Rectal smooth muscle tissue (tissue), 1 donor: ENCODE measurements around the gene TRAF2.

Experiments used
- H3K27ac ChIP-seq: one replicate; pipeline ENCODE4 v1.7.0; 2013; ENCODE audit warnings: low read depth, low read length, inconsistent platforms
- H3K27me3 ChIP-seq: one replicate; pipeline ENCODE4 v1.7.0; 2013; ENCODE audit warnings: low read length; ENCODE audit not compliant: control insufficient read depth, insufficient read depth
- H3K36me3 ChIP-seq: one replicate; pipeline ENCODE4 v1.7.0; 2013; ENCODE audit warnings: low read length; ENCODE audit not compliant: control insufficient read depth, insufficient read depth
- H3K4me1 ChIP-seq: one replicate; pipeline ENCODE4 v1.7.0; 2013; ENCODE audit warnings: low read length; ENCODE audit not compliant: control insufficient read depth, insufficient read depth
- H3K4me3 ChIP-seq: one replicate; pipeline ENCODE4 v1.7.0; 2013; ENCODE audit warnings: low read length
- H3K9ac ChIP-seq: one replicate; pipeline ENCODE4 v1.7.0; 2013; ENCODE audit warnings: low read length

The TRAF2 gene

GRCh38 chr9:136944212-136944518 is 57.8 kb downstream of the TRAF2 start:
- H3K9ac ChIP-seq, result peak overlapping the region; percentile 53
- no peaks in the 10 kb centered on the region for H3K27me3 ChIP-seq
- peaks cover 3% of the 10 kb centered on the region for H3K4me1 ChIP-seq
- H3K36me3 ChIP-seq, result peaks cover 20% of the 10 kb centered on the region
- peak overlapping the region; percentile 90 for H3K4me3 ChIP-seq
- peak overlapping the region; percentile 79 for H3K27ac ChIP-seq

GRCh38 chr9:136944519-136945332 is 58.4 kb downstream of the TRAF2 start, which contains the start of the genes C8G and FBXW5:
C8G (plus strand) TSS chr9:136945243; CDS start chr9:136945321, 78 bp downstream.
FBXW5 (minus strand) TSS chr9:136944738; CDS start chr9:136944083, 655 bp downstream.
- Histone ChIP-seq H3K27ac (peak within 1 kb of the TSS; percentile 79), H3K36me3 (peaks cover 20% of the 10 kb centered on the region), H3K9ac (peak within 1 kb of the TSS; percentile 53), H3K27me3 (no peaks in the 10 kb centered on the region), H3K4me1 (peaks cover 3% of the 10 kb centered on the region), H3K4me3 (peak within 1 kb of the TSS; percentile 90)

- Histone ChIP-seq H3K27ac (no peak overlapping the region), H3K4me1 (peaks cover 3% of the 10 kb centered on the region), H3K4me3 (no peak overlapping the region), H3K27me3 (no peaks in the 10 kb centered on the region), H3K36me3 (peaks cover 16% of the 10 kb centered on the region), H3K9ac (no peak overlapping the region)
Measured at GRCh38 chr9:136945333-136946227, 59.3 kb downstream of the TRAF2 start.

GRCh38 chr9:136946228-136947027 is 60.1 kb downstream of the TRAF2 start:
- Histone ChIP-seq H3K27ac (no peak overlapping the region), H3K4me1 (peaks cover 3% of the 10 kb centered on the region), H3K9ac (no peak overlapping the region)

GRCh38 chr9:136947028-136947891 is 60.9 kb downstream of the TRAF2 start:
- Histone ChIP-seq H3K36me3 (no peaks in the 10 kb centered on the region), H3K4me3 (no peak overlapping the region), H3K9ac (no peak overlapping the region), H3K4me1 (peaks cover 3% of the 10 kb centered on the region), H3K27ac (no peak overlapping the region), H3K27me3 (no peaks in the 10 kb centered on the region)

More at GRCh38 chr9:136946228-136947027, 60.1 kb downstream of the TRAF2 start:
- Histone ChIP-seq H3K27me3 (no peaks in the 10 kb centered on the region), H3K36me3 (peaks cover 8% of the 10 kb centered on the region), H3K4me3 (no peak overlapping the region)

- peaks cover 3% of the 10 kb centered on the region for H3K4me1 ChIP-seq
- H3K36me3 ChIP-seq, result no peaks in the 10 kb centered on the region
- no peak overlapping the region for H3K27ac ChIP-seq
- no peak overlapping the region for H3K9ac ChIP-seq
- H3K4me3 ChIP-seq, result no peak overlapping the region
- no peaks in the 10 kb centered on the region for H3K27me3 ChIP-seq
Measured at GRCh38 chr9:136947955-136948510, 61.7 kb downstream of the TRAF2 start.

- Histone ChIP-seq H3K27me3 (no peaks in the 10 kb centered on the region), H3K4me1 (no peaks in the 10 kb centered on the region), H3K27ac (peak overlapping the region; percentile 59), H3K4me3 (peak overlapping the region; percentile 91), H3K36me3 (no peaks in the 10 kb centered on the region), H3K9ac (peak overlapping the region; percentile 38)
Measured at GRCh38 chr9:136949239-136949816, 63.0 kb downstream of the TRAF2 start.

GRCh38 chr9:136949817-136950655 is 63.7 kb downstream of the TRAF2 start:
- Histone ChIP-seq H3K4me1 (no peaks in the 10 kb centered on the region), H3K9ac (peak overlapping the region; percentile 38), H3K27me3 (no peaks in the 10 kb centered on the region), H3K4me3 (peak overlapping the region; percentile 91), H3K36me3 (no peaks in the 10 kb centered on the region), H3K27ac (peak overlapping the region; percentile 59)

GRCh38 chr9:136950656-136951276 is 64.5 kb downstream of the TRAF2 start:
- H3K27me3 ChIP-seq, result no peaks in the 10 kb centered on the region
- peak overlapping the region; percentile 59 for H3K27ac ChIP-seq
- peak overlapping the region; percentile 91 for H3K4me3 ChIP-seq
- no peaks in the 10 kb centered on the region for H3K36me3 ChIP-seq
- H3K9ac ChIP-seq, result peak overlapping the region; percentile 12
- H3K4me1 ChIP-seq, result no peaks in the 10 kb centered on the region
